DMS153 (cell line): ENCODE results near the gene TOX2.

Experiments used
- DNase-seq: peaks from one replicate; lab custom pipeline; 2025; lab: John Stamatoyannopoulos, UW

Gene TOX2

GRCh38 chr20:43977962-43978361, 63.3 kb downstream of the TOX2 start:
- DNase-seq, result no peak

DNA sequence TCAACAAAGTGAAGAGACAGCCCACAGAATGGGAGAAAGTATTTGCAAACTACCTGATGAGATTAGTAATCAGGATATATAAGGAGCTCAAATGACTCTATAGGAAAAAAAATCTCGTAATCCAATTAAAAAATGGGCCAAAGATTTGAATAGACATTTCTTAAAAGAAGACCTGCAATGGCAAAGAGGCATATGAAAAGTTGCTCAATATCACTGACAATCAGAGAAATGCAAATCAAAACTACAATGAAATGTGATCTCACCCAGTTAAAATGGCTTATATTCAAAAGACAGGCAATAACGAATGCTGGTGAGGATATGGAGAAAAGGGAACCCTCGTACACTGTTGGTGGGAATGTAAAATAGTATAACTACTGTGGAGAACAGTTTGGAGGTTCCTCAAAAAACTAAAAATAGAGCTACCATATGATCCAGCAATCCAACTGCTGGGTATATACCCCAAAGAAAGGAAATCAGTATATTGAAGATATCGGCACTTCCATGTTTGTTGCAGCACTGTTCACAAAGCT, 65.0 kb downstream of the TOX2 start:
- no peak for DNase-seq

DNA sequence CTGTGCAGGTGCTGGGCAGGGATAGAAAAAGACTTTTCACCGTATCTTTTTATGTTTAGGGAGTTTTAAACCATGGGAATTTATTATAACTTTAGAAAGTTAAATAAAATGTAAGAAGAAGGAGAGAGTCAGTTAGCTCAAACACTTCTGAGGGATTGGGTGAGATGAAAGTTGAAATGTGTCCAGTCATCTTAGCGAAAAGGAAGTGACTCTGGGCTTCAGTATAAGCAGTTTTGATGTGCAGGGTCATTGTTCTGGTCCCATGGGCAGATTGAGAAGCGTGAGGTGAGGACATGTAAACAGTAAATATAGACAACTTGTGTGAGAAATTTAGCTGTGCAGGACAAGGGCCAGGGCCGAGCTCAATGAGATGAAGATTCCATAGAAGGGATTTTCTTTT, 66.9 kb downstream of the TOX2 start:
- no peak for DNase-seq

DNA sequence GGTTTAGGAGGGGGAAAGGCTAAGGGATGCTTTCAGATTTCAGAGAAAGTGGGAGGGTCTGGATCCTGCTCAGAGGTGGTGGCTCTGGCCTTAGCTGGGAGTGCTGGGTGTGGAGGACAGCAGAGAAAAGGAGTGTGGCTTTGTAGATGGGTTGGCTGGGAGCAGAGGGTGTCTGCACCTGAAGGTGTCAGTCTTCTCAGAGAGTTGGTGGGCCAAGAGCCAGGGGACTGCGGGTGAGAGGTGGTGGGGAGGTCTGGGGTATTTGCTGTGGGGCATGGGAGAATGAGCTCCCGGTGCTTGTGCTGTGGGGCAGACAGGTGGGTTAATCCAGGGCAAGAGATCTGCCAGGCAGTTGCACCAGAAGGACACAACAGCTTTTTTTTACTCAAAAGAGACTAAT, 67.4 kb downstream of the TOX2 start:
- DNase-seq, result no peak

GRCh38 chr20:43982886-43983285, 68.2 kb downstream of the TOX2 start:
- no peak for DNase-seq

GRCh38 chr20:43983359-43983758, 68.7 kb downstream of the TOX2 start:
- DNase-seq, result no peak

- DNase-seq, result peak; percentile 30
These were observed 69.3 kb downstream of the TOX2 start for GRCh38 chr20:43983904-43984361.

DNA sequence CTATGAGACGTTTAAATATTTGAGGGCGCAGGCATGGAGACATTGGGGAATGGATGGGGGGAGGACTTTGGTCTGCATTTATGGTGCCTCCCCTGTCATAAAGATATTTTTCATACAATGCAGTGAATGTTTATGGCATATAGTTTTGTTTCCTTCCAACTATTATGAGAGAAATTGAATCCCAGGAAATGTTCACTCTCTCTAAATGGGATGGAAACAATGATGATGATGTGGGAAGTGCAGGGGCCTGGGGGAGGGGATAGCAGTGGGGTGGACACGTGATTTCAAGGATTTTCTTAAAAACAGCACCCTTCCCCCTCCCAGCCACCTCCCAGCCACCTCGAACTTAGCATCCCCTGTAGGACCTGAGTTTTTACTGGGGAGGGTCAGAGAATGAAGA, 69.9 kb downstream of the TOX2 start:
- DNase-seq, result no peak

GRCh38 chr20:43985121-43985520, 70.5 kb downstream of the TOX2 start:
- DNase-seq, result no peak

GRCh38 chr20:43985608-43986316, 71.1 kb downstream of the TOX2 start:
- DNase-seq, result no peak

DNA sequence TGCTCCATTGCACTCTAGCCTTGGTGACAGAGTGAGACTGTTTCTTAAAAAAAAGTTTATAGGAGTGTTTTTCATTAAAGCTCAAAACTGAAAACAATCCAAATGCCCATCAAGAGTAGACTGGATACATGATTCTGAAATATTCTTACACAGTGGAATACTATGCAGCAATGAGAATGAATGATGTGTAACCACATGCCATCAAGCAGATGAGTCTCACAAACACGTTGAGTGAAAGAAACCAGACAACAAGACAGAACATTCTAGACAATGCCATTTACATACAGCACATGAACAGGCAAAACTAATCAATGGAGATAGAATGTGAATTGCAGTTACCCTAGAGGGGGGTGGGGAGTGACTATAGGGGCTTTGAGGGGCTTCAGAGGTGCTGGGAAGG, 72.4 kb downstream of the TOX2 start:
- no peak for DNase-seq

DNA sequence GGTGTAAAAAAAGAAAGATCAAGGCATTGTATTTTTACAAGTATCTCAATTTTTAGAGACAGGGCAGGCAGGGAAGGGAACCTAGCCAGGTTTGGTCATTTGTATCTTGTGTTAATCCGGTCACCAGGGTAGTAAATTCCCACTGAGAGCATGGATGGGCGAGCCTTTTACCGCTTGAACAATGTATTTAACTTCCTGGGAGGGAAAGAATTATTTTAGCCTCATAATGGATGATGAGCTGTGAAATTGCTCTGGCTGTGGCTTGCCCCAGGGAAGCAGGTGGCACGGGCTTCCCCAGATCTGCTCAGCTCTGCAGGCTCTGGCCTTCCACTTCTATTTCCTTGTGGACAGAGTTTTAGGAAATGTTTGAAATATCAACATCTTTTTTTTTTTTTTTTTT, 72.9 kb downstream of the TOX2 start:
- DNase-seq, result peak; percentile 80

GRCh38 chr20:43988451-43988850, 73.8 kb downstream of the TOX2 start:
- DNase-seq, result peak; percentile 27

DNA sequence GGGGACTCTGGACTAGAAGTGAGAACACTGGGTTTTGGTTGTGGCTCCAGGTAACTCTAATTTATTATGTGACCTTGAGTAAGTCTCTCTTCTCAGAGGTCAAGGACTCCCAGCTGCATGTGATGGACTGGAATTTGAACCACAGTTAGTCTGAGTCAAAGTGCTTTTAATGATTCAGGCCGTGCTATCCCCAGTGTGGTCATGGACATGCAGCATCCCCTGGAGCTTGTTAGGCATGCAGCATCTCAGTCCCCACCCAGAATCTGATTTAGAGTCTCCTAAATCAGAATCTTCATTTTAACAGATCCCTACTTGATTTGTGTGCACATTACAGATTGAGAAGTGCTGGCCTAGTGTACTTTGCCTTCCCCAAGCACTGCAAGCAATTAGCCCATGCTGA, 74.2 kb downstream of the TOX2 start:
- no peak for DNase-seq

DNA sequence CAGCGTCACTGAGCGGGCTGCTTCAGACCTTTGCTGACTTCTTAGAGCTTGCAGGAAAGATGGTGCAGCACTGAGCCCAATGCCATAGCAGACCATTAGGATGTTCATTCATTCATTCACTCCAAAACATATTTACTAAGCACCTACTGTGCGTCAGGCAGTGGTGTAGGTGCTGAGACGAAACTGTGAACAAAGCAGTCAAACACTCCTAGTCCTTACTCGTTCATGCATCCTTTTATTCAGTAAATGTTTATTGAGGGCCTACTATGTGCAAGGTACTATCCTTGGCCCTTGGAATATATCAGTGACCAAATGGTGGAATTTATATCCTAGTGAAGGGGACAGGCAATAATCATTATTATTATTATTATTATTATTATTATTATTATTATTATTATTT, 76.6 kb downstream of the TOX2 start:
- DNase-seq, result no peak

- DNase-seq, result no peak
These were observed 77.3 kb downstream of the TOX2 start for GRCh38 chr20:43991982-43992381.

GRCh38 chr20:43992885-43993284, 78.2 kb downstream of the TOX2 start:
- DNase-seq, result no peak

GRCh38 chr20:43993560-43993959, 78.9 kb downstream of the TOX2 start:
- no peak for DNase-seq

DNA sequence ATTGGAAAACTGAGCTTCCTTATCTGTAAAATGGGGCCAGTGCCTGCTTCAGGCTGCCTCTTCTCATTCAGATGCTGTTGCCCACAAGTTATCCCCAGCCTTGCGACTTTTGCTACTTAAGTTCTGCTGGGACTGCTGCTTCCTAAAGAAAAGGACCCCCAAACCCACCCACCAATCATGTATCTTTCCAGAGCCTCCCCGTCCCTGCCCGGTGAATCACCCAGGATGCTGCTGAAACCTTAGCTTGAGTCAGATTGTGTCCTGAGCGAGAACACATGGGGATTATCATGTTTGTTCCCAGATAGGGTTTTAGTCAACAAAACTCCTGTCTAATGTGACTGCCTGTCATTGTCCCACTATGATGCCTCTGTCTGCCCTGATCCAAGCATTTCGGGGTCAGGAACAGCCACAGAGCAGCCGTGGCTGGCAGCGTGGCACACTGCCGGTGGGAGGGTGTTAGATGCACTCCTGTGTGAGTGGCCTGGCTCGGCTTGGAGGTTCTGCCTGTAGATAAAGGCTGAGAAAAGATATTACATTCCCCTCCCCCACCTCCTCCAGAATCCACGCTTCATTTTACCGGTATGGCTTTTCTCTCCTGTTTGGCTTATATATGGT, 79.9 kb downstream of the TOX2 start:
- DNase-seq, result no peak

- DNase-seq, result no peak
These were observed 81.0 kb downstream of the TOX2 start for GRCh38 chr20:43995645-43996044.

DNA sequence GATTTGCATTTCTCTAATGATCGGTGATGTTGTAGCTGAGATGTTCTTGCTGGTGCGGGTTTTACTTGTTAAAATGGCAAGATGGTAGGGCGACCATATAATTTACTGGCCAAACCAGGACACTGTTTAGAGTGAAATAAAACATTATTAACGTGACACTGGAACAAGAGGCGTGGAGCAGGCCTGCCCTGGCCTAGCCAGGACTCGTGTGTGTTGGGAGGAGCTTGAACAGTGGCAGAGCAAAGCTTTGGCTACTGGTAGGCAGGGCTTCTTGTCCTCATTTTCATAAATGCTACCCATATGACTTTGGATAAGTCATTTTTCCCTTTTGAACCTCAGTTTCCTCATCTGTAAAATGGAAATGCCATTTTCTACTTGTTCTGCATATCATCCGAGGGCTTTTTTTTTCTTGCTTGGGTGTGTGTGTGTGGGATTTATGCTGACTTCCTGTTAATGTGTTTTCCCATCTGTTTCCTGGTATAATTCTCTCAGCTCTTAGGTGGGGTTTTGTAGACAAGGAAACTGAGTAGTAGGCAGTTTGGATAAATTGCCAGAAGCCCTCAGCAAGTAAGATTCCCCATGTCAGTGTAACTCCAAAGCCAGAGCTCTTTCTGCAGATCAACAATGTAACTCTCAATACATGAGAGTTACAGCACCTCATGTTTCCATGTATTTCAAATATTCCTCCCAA, 81.7 kb downstream of the TOX2 start:
- no peak for DNase-seq

- no peak for DNase-seq
These were observed 85.2 kb downstream of the TOX2 start for GRCh38 chr20:43999848-44000247.
